Measurements from ENCODE around the gene SETD2. TPM values are rescaled to one million over a fixed set of nuclear protein-coding genes. Genes with fewer than 3 reads are reported as not detected.
"Not testable (repeated sequence)": the region's sequence is repeated elsewhere in the genome, so short reads cannot be mapped to it uniquely, and the experiment has no call there.

The SETD2 gene
- total and polyA plus RNA-seq, 2 donors (not counting 1 experiment from before 2014, with no cell fraction given): 22.5 to 35.3 TPM

- not testable (repeated sequence) for H3K9ac ChIP-seq (ENCODE audit: insufficient read depth, low read length); H3K36me3 ChIP-seq (ENCODE audit: control insufficient read depth, insufficient read depth, low read length); H4K20me1 ChIP-seq (ENCODE audit: control insufficient read depth, extremely low read depth, insufficient read depth, low read length); DNase-seq (ENCODE audit: low read depth in 2 of 2); H2AFZ ChIP-seq (ENCODE audit: low read length); H3K79me2 ChIP-seq (ENCODE audit: control insufficient read depth, insufficient read depth, low read length); H3K27ac ChIP-seq (ENCODE audit: insufficient read depth, low read length); H3K4me3 ChIP-seq (replicated peaks in 1 of 4; ENCODE audit: control extremely low read depth in 1 of 4, insufficient read depth in 1 of 4, low read depth in 3 of 4, low read length in 4 of 4); H3K27me3 ChIP-seq (ENCODE audit: control insufficient read depth, insufficient read depth, low read length); H3K4me1 ChIP-seq (ENCODE audit: control insufficient read depth, extremely low read depth, insufficient read depth, low read length); H3K4me2 ChIP-seq (ENCODE audit: extremely low read depth, insufficient read depth, low read length); H3K9me3 ChIP-seq (ENCODE audit: control insufficient read depth, insufficient read depth, low read depth, low read length)
Measured at GRCh38 chr3:47180011-47180410, 16.1 kb upstream of the SETD2 start.

- Histone ChIP-seq H3K27me3 (ENCODE audit: control insufficient read depth, insufficient read depth, low read length) (no peaks in the 10 kb centered on the region), H3K27ac (ENCODE audit: insufficient read depth, low read length) (no peak overlapping the region), H3K4me3 (replicated peaks in 1 of 4; ENCODE audit: control extremely low read depth in 1 of 4, insufficient read depth in 1 of 4, low read depth in 3 of 4, low read length in 4 of 4) (no peak overlapping the region), H4K20me1 (ENCODE audit: control insufficient read depth, extremely low read depth, insufficient read depth, low read length) (no peaks in the 10 kb centered on the region), H2AFZ (ENCODE audit: low read length) (no peak overlapping the region), H3K9me3 (ENCODE audit: control insufficient read depth, insufficient read depth, low read depth, low read length) (no peaks in the 10 kb centered on the region), H3K36me3 (ENCODE audit: control insufficient read depth, insufficient read depth, low read length) (peaks cover 3% of the 10 kb centered on the region), H3K4me2 (ENCODE audit: extremely low read depth, insufficient read depth, low read length) (no peak overlapping the region), H3K4me1 (ENCODE audit: control insufficient read depth, extremely low read depth, insufficient read depth, low read length) (no peaks in the 10 kb centered on the region), H3K79me2 (ENCODE audit: control insufficient read depth, insufficient read depth, low read length) (no peaks in the 10 kb centered on the region), H3K9ac (ENCODE audit: insufficient read depth, low read length) (no peak overlapping the region)
- no peak for TF ChIP-seq CTCF (conservative IDR thresholded peaks at IDR 0.05 in 1 of 2, IDR thresholded peaks at IDR 0.05 in 1 of 2; ENCODE audit: low read depth in 1 of 2, low read length in 2 of 2)
- no peak for TF ChIP-seq EZH2 (IDR thresholded peaks at IDR 0.05; ENCODE audit: low read length, missing control alignments)
- DNase-seq (ENCODE audit: low read depth in 2 of 2): no peak
Measured at GRCh38 chr3:47176582-47176981, 12.7 kb upstream of the SETD2 start.

- peak; percentile 36 to 44 for DNase-seq (ENCODE audit: low read depth in 2 of 2)
- H3K9ac ChIP-seq (ENCODE audit: insufficient read depth, low read length): peak overlapping the region; percentile 92
Measured at GRCh38 chr3:47163169-47164006, 525 bp downstream of the SETD2 start.

More at GRCh38 chr3:47163169-47164006, 525 bp downstream of the SETD2 start:
- Histone ChIP-seq H3K79me2 (ENCODE audit: control insufficient read depth, insufficient read depth, low read length) (peaks cover 71% of the 10 kb centered on the region), H3K27ac (ENCODE audit: insufficient read depth, low read length) (peak overlapping the region; percentile 90), H2AFZ (ENCODE audit: low read length) (peak overlapping the region; percentile 45), H3K4me3 (replicated peaks in 1 of 4; ENCODE audit: control extremely low read depth in 1 of 4, insufficient read depth in 1 of 4, low read depth in 3 of 4, low read length in 4 of 4) (peak overlapping the region; percentile 89 to 95 (median 92)), H3K9me3 (ENCODE audit: control insufficient read depth, insufficient read depth, low read depth, low read length) (no peaks in the 10 kb centered on the region), H4K20me1 (ENCODE audit: control insufficient read depth, extremely low read depth, insufficient read depth, low read length) (peaks cover 3% of the 10 kb centered on the region), H3K4me1 (ENCODE audit: control insufficient read depth, extremely low read depth, insufficient read depth, low read length) (peaks cover 3% of the 10 kb centered on the region), H3K36me3 (ENCODE audit: control insufficient read depth, insufficient read depth, low read length) (no peaks in the 10 kb centered on the region), H3K27me3 (ENCODE audit: control insufficient read depth, insufficient read depth, low read length) (no peaks in the 10 kb centered on the region), H3K4me2 (ENCODE audit: extremely low read depth, insufficient read depth, low read length) (peak overlapping the region; percentile 95)
- TF ChIP-seq EZH2 (IDR thresholded peaks at IDR 0.05; ENCODE audit: low read length, missing control alignments) (no peak), CTCF (conservative IDR thresholded peaks at IDR 0.05 in 1 of 2, IDR thresholded peaks at IDR 0.05 in 1 of 2; ENCODE audit: low read depth in 1 of 2, low read length in 2 of 2) (no peak)

Data from fibroblast of lung (primary cell).